Chondrocyte (in vitro differentiated cells): ENCODE measurements around the gene PLA2G2A. TPM values are rescaled to one million over a fixed set of nuclear protein-coding genes. Genes with fewer than 3 reads are reported as not detected.

Experiments used
- DNase-seq: peaks from one replicate; pipeline ENCODE4 v3.0.0; 2021; ENCODE audit warnings: mixed read lengths, low spot score
- H3K27ac Mint-ChIP-seq: one replicate; pipeline ENCODE4 v1.8.0; 2021; ENCODE audit warnings: mild to moderate bottlenecking, moderate library complexity, mixed read lengths; ENCODE audit not compliant: unreplicated experiment
- H3K27me3 Mint-ChIP-seq: 2 replicates; pipeline ENCODE4 v1.8.0; 2021; ENCODE audit warnings: low read depth, mixed read lengths
- H3K36me3 Mint-ChIP-seq: 2 replicates; pipeline ENCODE4 v1.8.0; 2021; ENCODE audit warnings: low read depth, mixed read lengths
- H3K4me1 Mint-ChIP-seq: 2 replicates; pipeline ENCODE4 v1.8.0; 2021; ENCODE audit warnings: low read depth, mild to moderate bottlenecking, mixed read lengths
- H3K4me3 Mint-ChIP-seq: one replicate; pipeline ENCODE4 v1.8.0; 2021; ENCODE audit warnings: mild to moderate bottlenecking, moderate library complexity, mixed read lengths; ENCODE audit not compliant: unreplicated experiment
- H3K9me3 Mint-ChIP-seq: 2 replicates; pipeline ENCODE4 v1.8.0; 2021; ENCODE audit warnings: low read depth, mixed read lengths
- CTCF ChIP-seq: fragments of 200-600 bp; sonication (generic); IDR thresholded peaks from 2 replicates; pipeline ENCODE4 v1.5.0; 2021; ENCODE audit warnings: antibody characterized with exemption, mild to moderate bottlenecking, moderate library complexity
- total RNA-seq: library from RNA; stranded (reverse); gene quantifications from 3 replicates; pipeline ENCODE4 v1.2.1, GENCODE V29; 2021

The PLA2G2A gene
- total RNA-seq, 1 donor from 2014 or later = not detected

- Mint-ChIP-seq H3K4me3 (no peak overlapping the region), H3K27me3 (peaks cover 17% of the 10 kb centered on the region), H3K27ac (no peak overlapping the region), H3K4me1 (no peaks in the 10 kb centered on the region), H3K9me3 (peaks cover 5% of the 10 kb centered on the region), H3K36me3 (no peaks in the 10 kb centered on the region)
- no peak for TF ChIP-seq CTCF
- no peak for DNase-seq
Measured at GRCh38 chr1:19942088-19942487, 37.3 kb downstream of the PLA2G2A start.

GRCh38 chr1:19941206-19941568, 38.2 kb downstream of the PLA2G2A start:
- no peak for DNase-seq
- H3K36me3 Mint-ChIP-seq = no peaks in the 10 kb centered on the region
- peaks cover 3% of the 10 kb centered on the region for H3K9me3 Mint-ChIP-seq
- no peak for TF ChIP-seq CTCF
- H3K27me3 Mint-ChIP-seq = peaks cover 9% of the 10 kb centered on the region
- H3K4me3 Mint-ChIP-seq = no peak overlapping the region
- no peaks in the 10 kb centered on the region for H3K4me1 Mint-ChIP-seq
- H3K27ac Mint-ChIP-seq = no peak overlapping the region

- H3K27ac Mint-ChIP-seq = no peak overlapping the region
- peaks cover 3% of the 10 kb centered on the region for H3K9me3 Mint-ChIP-seq
- no peaks in the 10 kb centered on the region for H3K36me3 Mint-ChIP-seq
- H3K4me3 Mint-ChIP-seq = no peak overlapping the region
- DNase-seq = no peak
- peaks cover 5% of the 10 kb centered on the region for H3K27me3 Mint-ChIP-seq
- TF ChIP-seq CTCF = no peak
- H3K4me1 Mint-ChIP-seq = no peaks in the 10 kb centered on the region
Measured at GRCh38 chr1:19940486-19941205, 38.8 kb downstream of the PLA2G2A start.

GRCh38 chr1:19938472-19938871, 40.9 kb downstream of the PLA2G2A start:
- no peak for DNase-seq
- Mint-ChIP-seq H3K27ac (no peak overlapping the region), H3K9me3 (peaks cover 3% of the 10 kb centered on the region), H3K4me3 (no peak overlapping the region), H3K27me3 (no peaks in the 10 kb centered on the region), H3K36me3 (no peaks in the 10 kb centered on the region), H3K4me1 (no peaks in the 10 kb centered on the region)
- no peak for TF ChIP-seq CTCF

- Mint-ChIP-seq H3K4me1 (no peaks in the 10 kb centered on the region), H3K36me3 (peaks cover 5% of the 10 kb centered on the region), H3K9me3 (peaks cover 22% of the 10 kb centered on the region), H3K27me3 (no peaks in the 10 kb centered on the region), H3K4me3 (no peak overlapping the region), H3K27ac (no peak overlapping the region)
- no peak for TF ChIP-seq CTCF
- DNase-seq = no peak
Measured at GRCh38 chr1:19936061-19936750, 43.2 kb downstream of the PLA2G2A start.
